H9 (cell line): ENCODE results near the gene NCKAP5. TPM values are rescaled to one million over a fixed set of nuclear protein-coding genes. Genes with fewer than 3 reads are reported as not detected.

ENCODE experiments used
- DNase-seq: peaks from one replicate; pipeline ENCODE4 v3.0.0-alpha.2; 2017
- H2AFZ ChIP-seq: one replicate; pipeline ENCODE4 v1.6.1; 2013; ENCODE audit warnings: mild to moderate bottlenecking, low read length, control low read depth, moderate library complexity
- H2AK5ac ChIP-seq: 2 replicates; pipeline ENCODE4 v1.6.1; 2013; ENCODE audit warnings: low read length, control low read depth, mixed read lengths; ENCODE audit not compliant: insufficient read length
- H2BK120ac ChIP-seq: one replicate; pipeline ENCODE4 v1.6.1; 2013; ENCODE audit warnings: low read depth, mild to moderate bottlenecking, low read length, control low read depth, inconsistent platforms; ENCODE audit not compliant: poor library complexity, severe bottlenecking
- H2BK12ac ChIP-seq: 2 replicates; pipeline ENCODE4 v1.6.1; 2013; ENCODE audit warnings: low read length, control low read depth, mixed read lengths, low read depth; ENCODE audit not compliant: insufficient read length
- H2BK15ac ChIP-seq: 2 replicates; pipeline ENCODE4 v1.6.1; 2013; ENCODE audit warnings: low read depth, low read length, control low read depth
- H2BK20ac ChIP-seq: one replicate; pipeline ENCODE4 v1.6.1; 2013; ENCODE audit warnings: low read depth, mild to moderate bottlenecking, low read length, control low read depth, inconsistent platforms; ENCODE audit not compliant: poor library complexity, severe bottlenecking
- H2BK5ac ChIP-seq: 2 replicates; pipeline ENCODE4 v1.6.1; 2013; ENCODE audit warnings: low read length, control low read depth, mixed read lengths; ENCODE audit not compliant: insufficient read length
- H3K14ac ChIP-seq: 2 replicates; pipeline ENCODE4 v1.6.1; 2013; ENCODE audit warnings: low read length, control low read depth; ENCODE audit not compliant: insufficient read depth
- H3K18ac ChIP-seq: 2 replicates; pipeline ENCODE4 v1.6.1; 2013; ENCODE audit warnings: low read depth, mild to moderate bottlenecking, mixed read lengths, low read length, control low read depth; ENCODE audit not compliant: insufficient read length
- H3K23ac ChIP-seq: 2 replicates; pipeline ENCODE4 v1.6.1; 2013; ENCODE audit warnings: low read length, control low read depth, mixed read lengths, low read depth; ENCODE audit not compliant: insufficient read length
- H3K23me2 ChIP-seq: 2 replicates; pipeline ENCODE4 v1.6.1; 2013; ENCODE audit warnings: low read depth, mild to moderate bottlenecking, mixed read lengths, low read length, control low read depth; ENCODE audit not compliant: insufficient read length, poor library complexity, severe bottlenecking
- H3K27ac ChIP-seq: 2 replicates; pipeline ENCODE4 v1.5.1; 2013; ENCODE audit warnings: low read length, control low read depth, mixed read lengths, low read depth; ENCODE audit not compliant: insufficient read length
- H3K27me3 ChIP-seq: 2 replicates; pipeline ENCODE4 v1.6.1; 2013; ENCODE audit warnings: low read length, control low read depth, inconsistent platforms; ENCODE audit not compliant: insufficient read depth
- H3K4ac ChIP-seq: 2 replicates; pipeline ENCODE4 v1.6.1; 2013; ENCODE audit warnings: low read depth, mild to moderate bottlenecking, control low read depth, inconsistent platforms, low read length, moderate library complexity
- H3K4me1 ChIP-seq: 2 replicates; pipeline ENCODE4 v1.6.1; 2013; ENCODE audit warnings: low read length, control low read depth, inconsistent platforms; ENCODE audit not compliant: insufficient read depth
- H3K4me2 ChIP-seq: 2 replicates; pipeline ENCODE4 v1.6.1; 2013; ENCODE audit warnings: low read length, control low read depth, mixed read lengths; ENCODE audit not compliant: insufficient read length, insufficient read depth
- H3K56ac ChIP-seq: 2 replicates; pipeline ENCODE4 v1.6.1; 2013; ENCODE audit warnings: low read depth, mild to moderate bottlenecking, mixed read lengths, low read length, control low read depth; ENCODE audit not compliant: insufficient read length
- H3K79me1 ChIP-seq: 2 replicates; pipeline ENCODE4 v1.6.1; 2013; ENCODE audit warnings: low read depth, mild to moderate bottlenecking, moderate library complexity, low read length, control low read depth, inconsistent platforms; ENCODE audit not compliant: insufficient read depth, poor library complexity, severe bottlenecking
- H3K79me2 ChIP-seq: 2 replicates; pipeline ENCODE4 v1.6.1; 2013; ENCODE audit warnings: low read length, control low read depth, inconsistent platforms; ENCODE audit not compliant: insufficient read depth
- H3K9ac ChIP-seq: 2 replicates; pipeline ENCODE4 v1.6.1; 2013; ENCODE audit warnings: low read length, control low read depth, mixed read lengths; ENCODE audit not compliant: insufficient read length; ENCODE audit errors: extremely low read depth
- H3K9me3 ChIP-seq: one replicate; pipeline ENCODE4 v1.6.1; 2013; ENCODE audit warnings: low read depth, low read length, inconsistent platforms; ENCODE audit not compliant: control insufficient read depth
- H3T11ph ChIP-seq: one replicate; pipeline ENCODE4 v1.6.1; 2013; ENCODE audit warnings: mild to moderate bottlenecking, low read length, control low read depth, inconsistent platforms
- H4K20me1 ChIP-seq: one replicate; pipeline ENCODE4 v1.6.1; 2013; ENCODE audit not compliant: control insufficient read depth, insufficient read length, insufficient read depth
- H4K5ac ChIP-seq: 2 replicates; pipeline ENCODE4 v1.6.1; 2013; ENCODE audit warnings: low read depth, mild to moderate bottlenecking, mixed read lengths, low read length, control low read depth; ENCODE audit not compliant: insufficient read length
- H4K8ac ChIP-seq: replicated peaks from 2 replicates; pipeline ENCODE4 v1.6.1; 2013; ENCODE audit warnings: low read length, control low read depth, mixed read lengths, low read depth; ENCODE audit not compliant: insufficient read length
- H4K91ac ChIP-seq: 2 replicates; pipeline ENCODE4 v1.6.1; 2013; ENCODE audit warnings: low read depth, mild to moderate bottlenecking, moderate library complexity, mixed read lengths, low read length, control low read depth; ENCODE audit not compliant: insufficient read length
- H3K27ac Mint-ChIP-seq, 3 experiments: 2 replicates in 2 of 3; 3 replicates in 1 of 3; pipeline ENCODE4 v1.8.0; 2020 to 2021; ENCODE audit warnings: mixed read lengths in 3 of 3, mild to moderate bottlenecking in 1 of 3, moderate library complexity in 1 of 3
- H3K27me3 Mint-ChIP-seq: 2 replicates; pipeline ENCODE4 v1.8.0; 2021; ENCODE audit warnings: low read depth, mild to moderate bottlenecking, moderate library complexity, mixed read lengths
- H3K36me3 Mint-ChIP-seq, 3 experiments: 2 replicates in 2 of 3; 3 replicates in 1 of 3; pipeline ENCODE4 v1.8.0; 2020 to 2021; ENCODE audit warnings: low read depth in 3 of 3, mixed read lengths in 3 of 3; ENCODE audit not compliant: insufficient read depth in 1 of 3
- H3K4me1 Mint-ChIP-seq, 2 experiments: 2 replicates each; pipeline ENCODE4 v1.8.0; 2020; ENCODE audit warnings: mixed read lengths in 2 of 2
- H3K4me3 Mint-ChIP-seq, 2 experiments: 2 replicates in 1 of 2; 3 replicates in 1 of 2; pipeline ENCODE4 v1.8.0; 2020 to 2021; ENCODE audit warnings: mild to moderate bottlenecking in 2 of 2, mixed read lengths in 2 of 2, moderate library complexity in 1 of 2
- H3K9me3 Mint-ChIP-seq, 2 experiments: 2 replicates in 1 of 2; 3 replicates in 1 of 2; pipeline ENCODE4 v1.8.0; 2020; ENCODE audit warnings: mild to moderate bottlenecking in 2 of 2, mixed read lengths in 2 of 2, moderate library complexity in 1 of 2
- CTCF ChIP-seq: fragments of 200-600 bp; sonication (generic); conservative IDR thresholded peaks from 3 replicates; pipeline ENCODE4 v1.8.0; 2021; ENCODE audit warnings: antibody characterized with exemption, mild to moderate bottlenecking
- WGBS: extraction: QIAGEN DNeasy Blood & Tissue Kit; methylation state at CpG from one replicate; pipeline ENCODE4 v1.1.7; 2013; ENCODE audit warnings: missing lambda C conversion rate, low lambda C conversion rate, mixed read lengths; ENCODE audit not compliant: insufficient read length; ENCODE audit errors: extremely low coverage; 5-methylcytosine and 5-hydroxymethylcytosine counted together
- total RNA-seq: library from RNA; stranded (reverse); gene quantifications from 2 replicates; pipeline ENCODE4 v1.2.1, GENCODE V29; 2021

The NCKAP5 gene
- total RNA-seq, 1 experiment from 2014 or later: 0.26 TPM

- H3K4me3 Mint-ChIP-seq: no peak overlapping the region
These were observed 236.8 kb downstream of the NCKAP5 start for GRCh38 chr2:133331436-133331835.

More at GRCh38 chr2:133331436-133331835, 236.8 kb downstream of the NCKAP5 start:
- Histone ChIP-seq H4K20me1 (no peaks in the 10 kb centered on the region), H3K14ac (no peak overlapping the region), H2BK15ac (no peak overlapping the region), H2BK20ac (no peak overlapping the region), H3K9me3 (no peaks in the 10 kb centered on the region), H3K79me1 (no peaks in the 10 kb centered on the region), H3K56ac (no peak overlapping the region), H3K4ac (no peak overlapping the region), H2AK5ac (no peak overlapping the region), H3T11ph (no peak overlapping the region), H3K9ac (no peak overlapping the region), H3K23ac (no peak overlapping the region), H3K4me2 (no peak overlapping the region), H3K27me3 (no peaks in the 10 kb centered on the region), H2BK120ac (no peak overlapping the region), H3K27ac (no peak overlapping the region), H4K91ac (no peak overlapping the region), H3K79me2 (no peaks in the 10 kb centered on the region), H4K8ac (no peak overlapping the region), H3K23me2 (no peaks in the 10 kb centered on the region), H4K5ac (no peak overlapping the region), H2BK12ac (no peak overlapping the region), H3K4me1 (peaks cover 3% of the 10 kb centered on the region; the same call in 1 of the 2 replicates), H3K18ac (no peak overlapping the region), H2BK5ac (no peak overlapping the region), H2AFZ (no peak overlapping the region)
- Mint-ChIP-seq H3K4me1 (peaks cover 26 to 29% of the 10 kb centered on the region in 2 experiments), H3K27ac (no peak overlapping the region), H3K36me3 (no peaks in the 10 kb centered on the region), H3K9me3 (no peaks in the 10 kb centered on the region), H3K27me3 (no peaks in the 10 kb centered on the region)
- WGBS: no CpG with 5 or more reads among the region's 6 CpGs
- no peak for DNase-seq
- no peak for TF ChIP-seq CTCF
